ENCODE measurements around the gene OSBPL6. TPM values are rescaled to one million over a fixed set of nuclear protein-coding genes. Genes with fewer than 3 reads are reported as not detected.

OSBPL6 gene
- polyA plus RNA-seq, 1 donor from 2014 or later, result 12.8 TPM

GRCh38 chr2:178163911-178164310, 30.4 kb upstream of the OSBPL6 start:
- Histone ChIP-seq H3K36me3 (ENCODE audit: insufficient read depth, low read length) (no peaks in the 10 kb centered on the region), H3K4me2 (ENCODE audit: low read length) (no peak overlapping the region), H3K27me3 (ENCODE audit: insufficient read depth, low read depth, low read length) (no peaks in the 10 kb centered on the region), H3K27ac (ENCODE audit: low read length) (no peak overlapping the region), H3K4me3 (ENCODE audit: low read length) (no peak overlapping the region), H3K79me2 (replicated peaks; ENCODE audit: insufficient read depth, low read length) (no peaks in the 10 kb centered on the region), H3K9me3 (ENCODE audit: low read length) (no peaks in the 10 kb centered on the region), H2AFZ (ENCODE audit: low read depth, low read length) (no peak overlapping the region), H3K9me2 (ENCODE audit: insufficient read depth, low read length) (no peaks in the 10 kb centered on the region), H3F3A (ENCODE audit: insufficient read depth, low read length, poor library complexity, severe bottlenecking) (no peaks in the 10 kb centered on the region), H3K9ac (ENCODE audit: low read length) (no peak overlapping the region), H4K20me1 (ENCODE audit: insufficient read depth) (no peaks in the 10 kb centered on the region)
- TF ChIP-seq TAF1 (IDR thresholded peaks at IDR 0.05; ENCODE audit: low read depth) (no peak), EZH2 (IDR thresholded peaks at IDR 0.05; ENCODE audit: borderline replicate concordance, insufficient read depth, low read length, poor library complexity, severe bottlenecking) (no peak), EP300 (conservative IDR thresholded peaks at IDR 0.05; ENCODE audit: poor library complexity, severe bottlenecking) (no peak), CTCF (IDR thresholded peaks at IDR 0.05; ENCODE audit: poor library complexity, severe bottlenecking) (no peak), POLR2AphosphoS5 (IDR thresholded peaks at IDR 0.05) (no peak), SMC3 (conservative IDR thresholded peaks at IDR 0.05; ENCODE audit: poor library complexity) (no peak), RAD21 (conservative IDR thresholded peaks at IDR 0.05) (no peak), MXI1 (conservative IDR thresholded peaks at IDR 0.05; ENCODE audit: poor library complexity, severe bottlenecking) (no peak), REST (IDR thresholded peaks at IDR 0.05; ENCODE audit: borderline replicate concordance) (no peak)

- H3K79me2 ChIP-seq (replicated peaks; ENCODE audit: insufficient read depth, low read length), result no peaks in the 10 kb centered on the region
These were observed 20.7 kb upstream of the OSBPL6 start for GRCh38 chr2:178173657-178174056.

More at GRCh38 chr2:178173657-178174056, 20.7 kb upstream of the OSBPL6 start:
- H3K9me2 ChIP-seq (ENCODE audit: insufficient read depth, low read length), result no peaks in the 10 kb centered on the region
- H3F3A ChIP-seq (ENCODE audit: insufficient read depth, low read length, poor library complexity, severe bottlenecking), result no peaks in the 10 kb centered on the region
- no peaks in the 10 kb centered on the region for H3K36me3 ChIP-seq (ENCODE audit: insufficient read depth, low read length)
- no peaks in the 10 kb centered on the region for H3K27me3 ChIP-seq (ENCODE audit: insufficient read depth, low read depth, low read length)
- no peaks in the 10 kb centered on the region for H4K20me1 ChIP-seq (ENCODE audit: insufficient read depth)
- no peak overlapping the region for H3K9ac ChIP-seq (ENCODE audit: low read length)
- H3K9me3 ChIP-seq (ENCODE audit: low read length), result no peaks in the 10 kb centered on the region
- TF ChIP-seq RAD21 (conservative IDR thresholded peaks at IDR 0.05) (no peak), EZH2 (IDR thresholded peaks at IDR 0.05; ENCODE audit: borderline replicate concordance, insufficient read depth, low read length, poor library complexity, severe bottlenecking) (no peak), POLR2AphosphoS5 (IDR thresholded peaks at IDR 0.05) (no peak), EP300 (conservative IDR thresholded peaks at IDR 0.05; ENCODE audit: poor library complexity, severe bottlenecking) (no peak), SMC3 (conservative IDR thresholded peaks at IDR 0.05; ENCODE audit: poor library complexity) (no peak), MXI1 (conservative IDR thresholded peaks at IDR 0.05; ENCODE audit: poor library complexity, severe bottlenecking) (no peak)
- H2AFZ ChIP-seq (ENCODE audit: low read depth, low read length), result no peak overlapping the region
- no peak overlapping the region for H3K4me3 ChIP-seq (ENCODE audit: low read length)
- H3K27ac ChIP-seq (ENCODE audit: low read length), result no peak overlapping the region
- H3K4me2 ChIP-seq (ENCODE audit: low read length), result no peak overlapping the region
